OCI-LY7 (cell line): ENCODE results near the gene P4HA3. TPM values are rescaled to one million over a fixed set of nuclear protein-coding genes. Genes with fewer than 3 reads are reported as not detected.

Experiments
- BruUV-seq: library from RNA; stranded (reverse); fragments of 400-500 nt; replicated peaks from 2 replicates; lab custom pipeline; 2021; lab: Mats Ljungman, UMichigan
- CTCF ChIA-PET: fragments of 300-600 bp; sonication (Branson Sonifier 250); formaldehyde crosslinking; loops from one replicate; lab custom pipeline; 2022; ENCODE audit warnings: antibody characterized with exemption; ENCODE audit not compliant: unreplicated experiment; lab: Charles Lee
- POLR2A ChIA-PET: fragments of 300-600 bp; sonication (Branson Sonifier 250); formaldehyde crosslinking; loops from one replicate; lab custom pipeline; 2022; ENCODE audit warnings: antibody characterized with exemption; lab: Charles Lee
- DNase-seq: peaks from one replicate; pipeline ENCODE4 v3.0.0-alpha.2; 2015; ENCODE audit warnings: low spot score
- H2AFZ ChIP-seq: fragments of 200-600 bp; sonication (generic), shearing (Covaris generic); 2 replicates; pipeline ENCODE4 v1.6.1; 2014; ENCODE audit warnings: mild to moderate bottlenecking, antibody characterized with exemption, low read length, moderate library complexity
- H3K27ac ChIP-seq: fragments of 200-600 bp; sonication (generic); 2 replicates; pipeline ENCODE4 v1.5.1; 2014; ENCODE audit warnings: mixed run types, low read depth, mild to moderate bottlenecking, moderate library complexity, low read length, inconsistent platforms; ENCODE audit not compliant: poor library complexity, severe bottlenecking
- H3K36me3 ChIP-seq: fragments of 200-600 bp; sonication (generic); 2 replicates; pipeline ENCODE4 v1.6.1; 2014; ENCODE audit warnings: mild to moderate bottlenecking, antibody characterized with exemption, low read length, moderate library complexity, mixed read lengths; ENCODE audit not compliant: insufficient read depth
- H3K4me1 ChIP-seq: fragments of 200-600 bp; sonication (generic); 2 replicates; pipeline ENCODE4 v1.5.1; 2014; ENCODE audit warnings: mild to moderate bottlenecking, low read length; ENCODE audit not compliant: insufficient read depth, poor library complexity, severe bottlenecking
- H3K4me2 ChIP-seq: fragments of 200-600 bp; sonication (generic); 2 replicates; pipeline ENCODE4 v1.6.1; 2014; ENCODE audit warnings: mild to moderate bottlenecking, low read length
- H3K4me3 ChIP-seq: fragments of 200-600 bp; sonication (generic); 2 replicates; pipeline ENCODE4 v1.5.1; 2014; ENCODE audit warnings: mild to moderate bottlenecking, low read depth, low read length; ENCODE audit not compliant: poor library complexity, severe bottlenecking
- H3K79me2 ChIP-seq: fragments of 200-600 bp; sonication (generic); 2 replicates; pipeline ENCODE4 v1.6.1; 2016; ENCODE audit warnings: low read depth, mild to moderate bottlenecking, low read length, moderate library complexity, mixed read lengths; ENCODE audit not compliant: insufficient read depth
- H3K9me2 ChIP-seq: fragments of 200-600 bp; sonication (generic); 2 replicates; pipeline ENCODE4 v1.6.1; 2016; ENCODE audit warnings: mild to moderate bottlenecking, low read length, mixed read lengths; ENCODE audit not compliant: insufficient read depth
- H3K9me3 ChIP-seq: fragments of 200-600 bp; sonication (generic); 2 replicates; pipeline ENCODE4 v1.6.1; 2014; ENCODE audit warnings: mild to moderate bottlenecking, mixed run types, low read length, mixed read lengths
- H4K20me1 ChIP-seq: fragments of 200-600 bp; sonication (generic); 2 replicates; pipeline ENCODE4 v1.6.1; 2014; ENCODE audit warnings: mild to moderate bottlenecking, antibody characterized with exemption, low read length, moderate library complexity, mixed read lengths; ENCODE audit not compliant: insufficient read depth
- EZH2phosphoT487 ChIP-seq: fragments of 200-600 bp; sonication (generic); IDR thresholded peaks from 2 replicates; pipeline ENCODE4 v1.6.1; 2018; ENCODE audit warnings: low read depth, borderline replicate concordance, mild to moderate bottlenecking, mixed run types, antibody characterized with exemption, low read length, moderate library complexity, mixed read lengths
- intact Hi-C: fragments of 100-400 bp; cut with micrococcal nuclease; formaldehyde crosslinking; loops from one replicate; pipeline ENCODE4 v1.10.0; 2022; ENCODE audit not compliant: unreplicated experiment
- small RNA-seq: library from RNA; depleted of rRNA; stranded (forward); fragments of <200 nt; gene quantifications from one replicate; pipeline ENCODE3, GENCODE V24; 2014
- total RNA-seq, 2 experiments: library from RNA; depleted of rRNA in 1 of 2; stranded (reverse); fragments of >200 nt in 1 of 2; shearing (Covaris generic) in 1 of 2; gene quantifications; 2 replicates each; pipeline ENCODE4 v1.2.3, GENCODE V29; 2014 to 2022
- TF ChIP-seq, protein P1 (sequence below): fragments of 200-600 bp; sonication (generic); conservative IDR thresholded peaks from 2 replicates; pipeline ENCODE4 v1.5.1; 2014; ENCODE audit warnings: mild to moderate bottlenecking, antibody characterized with exemption, low read length, moderate library complexity, mixed read lengths

The P4HA3 gene
- total RNA-seq, 2 experiments from 2014 or later, result not detected

DNA sequence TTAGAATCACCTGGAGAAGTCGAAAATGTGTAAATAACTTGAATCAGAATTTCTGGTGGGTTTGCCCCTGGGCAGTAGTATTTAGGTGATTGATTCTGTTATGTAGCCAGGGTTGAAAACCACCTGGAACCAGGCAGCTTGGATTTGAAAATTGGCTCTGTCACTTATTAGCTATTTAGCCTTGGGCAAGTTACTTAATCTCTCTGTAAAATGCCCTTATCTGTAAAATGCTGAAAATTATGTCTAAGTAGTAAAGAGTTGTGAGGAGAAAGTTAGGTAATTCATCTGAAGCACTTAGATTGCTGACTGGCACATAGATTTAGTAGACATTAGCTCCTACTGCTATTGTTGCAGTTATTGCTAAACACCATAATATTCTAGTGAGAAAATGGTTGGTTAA is 91.1 kb downstream of the P4HA3 start:
- no peaks in the 10 kb centered on the region for H3K79me2 ChIP-seq
- H3K4me3 ChIP-seq, result no peak overlapping the region
- 0 out of 2 replicates have a peak, but pooled peaks cover 6% of the 10 kb centered on the region for H3K36me3 ChIP-seq
- H3K4me2 ChIP-seq, result no peak overlapping the region
- no peaks in the 10 kb centered on the region for H3K4me1 ChIP-seq
- H3K9me2 ChIP-seq, result no peaks in the 10 kb centered on the region
- no peaks in the 10 kb centered on the region for H4K20me1 ChIP-seq
- H2AFZ ChIP-seq, result no peak overlapping the region
- intact Hi-C loops, result no loop called here
- TF ChIP-seq, protein P1, sequence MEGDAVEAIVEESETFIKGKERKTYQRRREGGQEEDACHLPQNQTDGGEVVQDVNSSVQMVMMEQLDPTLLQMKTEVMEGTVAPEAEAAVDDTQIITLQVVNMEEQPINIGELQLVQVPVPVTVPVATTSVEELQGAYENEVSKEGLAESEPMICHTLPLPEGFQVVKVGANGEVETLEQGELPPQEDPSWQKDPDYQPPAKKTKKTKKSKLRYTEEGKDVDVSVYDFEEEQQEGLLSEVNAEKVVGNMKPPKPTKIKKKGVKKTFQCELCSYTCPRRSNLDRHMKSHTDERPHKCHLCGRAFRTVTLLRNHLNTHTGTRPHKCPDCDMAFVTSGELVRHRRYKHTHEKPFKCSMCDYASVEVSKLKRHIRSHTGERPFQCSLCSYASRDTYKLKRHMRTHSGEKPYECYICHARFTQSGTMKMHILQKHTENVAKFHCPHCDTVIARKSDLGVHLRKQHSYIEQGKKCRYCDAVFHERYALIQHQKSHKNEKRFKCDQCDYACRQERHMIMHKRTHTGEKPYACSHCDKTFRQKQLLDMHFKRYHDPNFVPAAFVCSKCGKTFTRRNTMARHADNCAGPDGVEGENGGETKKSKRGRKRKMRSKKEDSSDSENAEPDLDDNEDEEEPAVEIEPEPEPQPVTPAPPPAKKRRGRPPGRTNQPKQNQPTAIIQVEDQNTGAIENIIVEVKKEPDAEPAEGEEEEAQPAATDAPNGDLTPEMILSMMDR, result no peak
- TF ChIP-seq EZH2phosphoT487, result no peak
- POLR2A ChIA-PET, result no interaction called here
- H3K9me3 ChIP-seq, result no peaks in the 10 kb centered on the region
- H3K27ac ChIP-seq, result no peak overlapping the region
- CTCF ChIA-PET, result no interaction called here
- BruUV-seq, result no TSS peak
- no peak for DNase-seq

Small RNA genes lying within 50 kb of the gene (small RNA-seq; reads per million reads assigned to genes)
- gene RF00409, result not detected

Other genes with a start within 250 kb of the P4HA3 start
- 24.9 and 29.2 TPM in 2 replicates for gene C2CD3, start 140.6 kb downstream of the P4HA3 start, total RNA-seq (2014; rRNA removed; shearing (Covaris generic))
- gene C2CD3, start 140.6 kb downstream of the P4HA3 start, total RNA-seq (2022), result 32.1 and 37.5 TPM in 2 replicates
- 17.3 and 28.8 TPM in 2 replicates for gene PPME1, start 140.4 kb downstream of the P4HA3 start, total RNA-seq (2014; rRNA removed; shearing (Covaris generic))
- gene PPME1, start 140.4 kb downstream of the P4HA3 start, total RNA-seq (2022), result 28.2 and 28.6 TPM in 2 replicates
- 0.28 and 0.79 TPM in 2 replicates for gene PGM2L1, start 86.8 kb upstream of the P4HA3 start, total RNA-seq (2014; rRNA removed; shearing (Covaris generic))
- gene PGM2L1, start 86.8 kb upstream of the P4HA3 start, total RNA-seq (2022), result 0.78 and 0.87 TPM in 2 replicates
- not detected in 2 replicates for gene KCNE3, start 155.9 kb upstream of the P4HA3 start, total RNA-seq (2014; rRNA removed; shearing (Covaris generic))
- not detected in 2 replicates for gene KCNE3, start 155.9 kb upstream of the P4HA3 start, total RNA-seq (2022)
- gene LIPT2, start 182.1 kb upstream of the P4HA3 start, total RNA-seq (2014; rRNA removed; shearing (Covaris generic)), result 11.8 and 14.3 TPM in 2 replicates
- 10.9 TPM in 2 replicates for gene LIPT2, start 182.1 kb upstream of the P4HA3 start, total RNA-seq (2022)